GM13977 (cell line): ENCODE measurements around the gene FAM118B.
A peak's percentile ranks its signal among the peaks of the same experiment; 100 is the strongest.

ENCODE experiments used
- DNase-seq: peaks from one replicate; pipeline ENCODE4 v3.0.0; 2012; ENCODE audit warnings: low spot score
- CTCF ChIP-seq: IDR thresholded peaks from 2 replicates; pipeline ENCODE4 v1.5.1; 2012; ENCODE audit warnings: mild to moderate bottlenecking, control low read depth; ENCODE audit not compliant: insufficient read depth; ENCODE audit errors: extremely low read depth, missing control alignments
- in situ Hi-C: fragments of 300-500 bp; cut with MboI; formaldehyde crosslinking; loops from one replicate; pipeline ENCODE4 v1.12.0; 2022; ENCODE audit warnings: low sequenced_read_pairs, low pct_unique_long_range_greater_than_20kb, mixed read lengths, inconsistent platforms; ENCODE audit not compliant: unreplicated experiment

Gene FAM118B

GRCh38 chr11:126284829-126285228 lies 73.2 kb downstream of the FAM118B start:
- no peak for TF ChIP-seq CTCF
- peak; percentile 65 for DNase-seq
- in situ Hi-C loops = no loop called here

- no peak for DNase-seq
- in situ Hi-C loops = no loop called here
Observed at GRCh38 chr11:126288237-126288636, 76.7 kb downstream of the FAM118B start.

GRCh38 chr11:126290887-126291286 lies 79.3 kb downstream of the FAM118B start:
- no peak for TF ChIP-seq CTCF
- in situ Hi-C loops = no loop called here

More at GRCh38 chr11:126288237-126288636, 76.7 kb downstream of the FAM118B start:
- no peak for TF ChIP-seq CTCF

GRCh38 chr11:126293726-126294125 lies 82.1 kb downstream of the FAM118B start:
- no peak for TF ChIP-seq CTCF
- in situ Hi-C loops = no loop called here
- DNase-seq = no peak

More at GRCh38 chr11:126290887-126291286, 79.3 kb downstream of the FAM118B start:
- no peak for DNase-seq

GRCh38 chr11:126297004-126297403 lies 85.4 kb downstream of the FAM118B start:
- DNase-seq = no peak
- in situ Hi-C loops = no loop called here
- TF ChIP-seq CTCF = no peak

GRCh38 chr11:126303623-126304456 lies 92.3 kb downstream of the FAM118B start, which contains the start of gene DCPS:
Gene DCPS (plus strand): TSS chr11:126304060. CDS start chr11:126304081, 21 bp downstream.
- in situ Hi-C loops = no loop called here
- peak; percentile 91 for DNase-seq
- TF ChIP-seq CTCF = no peak
